Loucy (cell line): Measurements from ENCODE around the gene HOGA1.

Experiments
- H2AFZ ChIP-seq: fragments of 200-600 bp; sonication (generic); 2 replicates; pipeline ENCODE4 v1.6.0; 2016; ENCODE audit warnings: antibody characterized with exemption, mild to moderate bottlenecking, low read length, moderate library complexity
- H3F3A ChIP-seq: fragments of 200-600 bp; 2 replicates; pipeline ENCODE4 v1.6.0; 2016; ENCODE audit warnings: antibody characterized with exemption, low read depth, mild to moderate bottlenecking
- H3K27me3 ChIP-seq: fragments of 200-600 bp; sonication (generic); 2 replicates; pipeline ENCODE4 v1.6.1; 2014; ENCODE audit warnings: low read length, mild to moderate bottlenecking; ENCODE audit not compliant: insufficient read depth, poor library complexity, severe bottlenecking
- H3K36me3 ChIP-seq: fragments of 200-600 bp; sonication (generic); 2 replicates; pipeline ENCODE4 v1.6.1; 2016; ENCODE audit warnings: low read length; ENCODE audit not compliant: insufficient read depth
- H3K4me1 ChIP-seq: fragments of 200-600 bp; sonication (generic); 2 replicates; pipeline ENCODE4 v1.5.1; 2014; ENCODE audit warnings: low read length, mild to moderate bottlenecking; ENCODE audit not compliant: insufficient read depth, poor library complexity, severe bottlenecking
- H3K4me2 ChIP-seq: fragments of 200-600 bp; sonication (generic); 2 replicates; pipeline ENCODE4 v1.6.0; 2014; ENCODE audit warnings: antibody characterized with exemption, low read length, low read depth, mild to moderate bottlenecking; ENCODE audit not compliant: poor library complexity, severe bottlenecking
- H3K4me3 ChIP-seq: fragments of 200-600 bp; sonication (generic); 2 replicates; pipeline ENCODE4 v1.5.1; 2014; ENCODE audit warnings: low read length, mild to moderate bottlenecking, mixed read lengths; ENCODE audit not compliant: poor library complexity, severe bottlenecking
- H3K79me2 ChIP-seq: fragments of 200-600 bp; sonication (generic); 2 replicates; pipeline ENCODE4 v1.6.1; 2014; ENCODE audit warnings: low read length; ENCODE audit not compliant: insufficient read depth
- H3K9ac ChIP-seq: fragments of 200-600 bp; sonication (generic); 2 replicates; pipeline ENCODE4 v1.6.0; 2014; ENCODE audit warnings: mild to moderate bottlenecking, low read depth, low read length, moderate library complexity; ENCODE audit not compliant: poor library complexity, severe bottlenecking
- H3K9me2 ChIP-seq: fragments of 200-600 bp; sonication (generic); replicated peaks from 2 replicates; pipeline ENCODE4 v1.6.1; 2016; ENCODE audit warnings: low read depth, low read length, mixed read lengths
- H3K9me3 ChIP-seq: fragments of 200-600 bp; sonication (generic); 2 replicates; pipeline ENCODE4 v1.6.1; 2014; ENCODE audit warnings: mild to moderate bottlenecking, antibody characterized with exemption, low read length, low read depth; ENCODE audit not compliant: insufficient read depth
- H4K20me1 ChIP-seq: fragments of 200-600 bp; sonication (generic); 2 replicates; pipeline ENCODE4 v1.6.0; 2014; ENCODE audit warnings: antibody characterized with exemption, low read length, mild to moderate bottlenecking; ENCODE audit not compliant: insufficient read depth, poor library complexity, severe bottlenecking
- CTCF ChIP-seq: fragments of 200-600 bp; sonication (generic); conservative IDR thresholded peaks from 2 replicates; pipeline ENCODE4 v1.5.1; 2014; ENCODE audit warnings: mild to moderate bottlenecking, antibody characterized with exemption, low read length
- EZH2phosphoT487 ChIP-seq: fragments of 200-600 bp; IDR thresholded peaks from 2 replicates; pipeline ENCODE4 v1.6.1; 2018; ENCODE audit warnings: antibody characterized with exemption, mild to moderate bottlenecking, moderate library complexity, borderline replicate concordance

The HOGA1 gene

GRCh38 chr10:97612386-97612785 is 28.2 kb downstream of the HOGA1 start:
- no peaks in the 10 kb centered on the region for H4K20me1 ChIP-seq
- no peaks in the 10 kb centered on the region for H3K27me3 ChIP-seq
- no peak overlapping the region for H3K4me3 ChIP-seq
- no peaks in the 10 kb centered on the region for H3K79me2 ChIP-seq
- TF ChIP-seq EZH2phosphoT487: no peak
- TF ChIP-seq CTCF: peak; percentile 62
- H3K36me3 ChIP-seq: no peaks in the 10 kb centered on the region
- peak overlapping the region; percentile 61; the same call in 1 of the 2 replicates for H2AFZ ChIP-seq
- H3F3A ChIP-seq: no peaks in the 10 kb centered on the region
- no peaks in the 10 kb centered on the region for H3K9me3 ChIP-seq
- H3K9ac ChIP-seq: no peak overlapping the region
- no peaks in the 10 kb centered on the region for H3K4me1 ChIP-seq
- no peak overlapping the region for H3K4me2 ChIP-seq
- no peaks in the 10 kb centered on the region for H3K9me2 ChIP-seq

- H3F3A ChIP-seq: no peaks in the 10 kb centered on the region
- TF ChIP-seq CTCF: no peak
- TF ChIP-seq EZH2phosphoT487: no peak
- H2AFZ ChIP-seq: no peak overlapping the region
- no peaks in the 10 kb centered on the region for H3K27me3 ChIP-seq
- H3K9ac ChIP-seq: no peak overlapping the region
- H3K4me2 ChIP-seq: no peak overlapping the region
- H3K9me2 ChIP-seq: no peaks in the 10 kb centered on the region
- no peaks in the 10 kb centered on the region for H4K20me1 ChIP-seq
- no peaks in the 10 kb centered on the region for H3K79me2 ChIP-seq
- H3K9me3 ChIP-seq: no peaks in the 10 kb centered on the region
- H3K4me3 ChIP-seq: no peak overlapping the region
- H3K36me3 ChIP-seq: no peaks in the 10 kb centered on the region
- H3K4me1 ChIP-seq: no peaks in the 10 kb centered on the region
These were observed 34.1 kb downstream of the HOGA1 start for GRCh38 chr10:97618285-97618684.

GRCh38 chr10:97618733-97619132 is 34.5 kb downstream of the HOGA1 start:
- Histone ChIP-seq H3K79me2 (no peaks in the 10 kb centered on the region), H3K9ac (no peak overlapping the region), H3K4me2 (no peak overlapping the region), H3K36me3 (no peaks in the 10 kb centered on the region), H3F3A (no peaks in the 10 kb centered on the region), H3K4me3 (no peak overlapping the region), H3K27me3 (no peaks in the 10 kb centered on the region), H4K20me1 (no peaks in the 10 kb centered on the region), H3K9me3 (no peaks in the 10 kb centered on the region), H3K4me1 (no peaks in the 10 kb centered on the region), H3K9me2 (no peaks in the 10 kb centered on the region), H2AFZ (no peak overlapping the region)
- TF ChIP-seq CTCF: no peak
- TF ChIP-seq EZH2phosphoT487: no peak
